Measurements from ENCODE around the gene ARHGAP10.
"Not testable (repeated sequence)": the region's sequence is repeated elsewhere in the genome, so short reads cannot be mapped to it uniquely, and the experiment has no call there.

Gene ARHGAP10

DNA sequence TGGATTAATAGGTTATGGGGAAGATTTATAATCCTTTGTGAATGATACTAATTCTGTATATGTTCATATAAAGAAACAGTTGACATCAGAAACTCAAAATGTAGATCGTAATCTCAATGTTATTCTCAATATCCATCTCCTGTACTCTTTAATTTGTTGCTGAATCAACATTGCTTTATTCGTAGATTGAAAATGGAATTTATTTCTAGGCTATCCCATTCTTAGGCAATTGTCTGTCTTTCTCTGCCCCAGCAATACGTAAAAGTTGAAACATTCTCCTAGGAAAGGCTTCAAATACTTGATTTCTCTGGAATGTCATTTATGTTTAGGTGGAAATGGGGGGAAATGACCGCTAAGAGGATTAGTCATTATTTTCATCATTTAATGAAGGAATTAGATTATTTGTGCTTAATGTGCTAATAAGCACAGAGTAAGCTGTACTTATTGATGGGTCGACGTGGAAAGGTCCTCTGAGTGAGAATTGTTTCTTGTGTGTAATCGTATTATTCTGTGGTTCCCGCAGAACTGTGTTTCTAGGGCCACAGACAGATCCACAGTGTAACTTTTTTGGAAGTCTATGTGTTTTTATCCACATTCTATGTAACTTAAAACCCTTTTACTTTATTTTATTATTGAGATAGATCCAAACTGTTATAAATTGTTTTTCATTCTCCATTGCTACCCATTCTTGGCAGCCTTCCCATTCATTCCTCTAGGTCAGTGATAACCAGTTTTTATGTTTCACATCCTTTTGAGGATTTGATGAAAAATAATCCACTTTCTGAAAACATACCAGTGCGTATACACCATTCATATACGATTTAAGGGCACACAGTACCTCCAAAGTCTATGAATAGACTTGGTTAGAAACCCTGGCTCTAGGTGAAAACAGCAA, 262.9 kb downstream of the ARHGAP10 start:
- no peak for DNase-seq

- no peak for DNase-seq
Observed at GRCh38 chr4:147996859-147997258, 265.0 kb downstream of the ARHGAP10 start.

GRCh38 chr4:148000038-148000437, 268.1 kb downstream of the ARHGAP10 start:
- not testable (repeated sequence) for DNase-seq

GRCh38 chr4:148004228-148004857, 272.5 kb downstream of the ARHGAP10 start:
- no peak for DNase-seq

DNA sequence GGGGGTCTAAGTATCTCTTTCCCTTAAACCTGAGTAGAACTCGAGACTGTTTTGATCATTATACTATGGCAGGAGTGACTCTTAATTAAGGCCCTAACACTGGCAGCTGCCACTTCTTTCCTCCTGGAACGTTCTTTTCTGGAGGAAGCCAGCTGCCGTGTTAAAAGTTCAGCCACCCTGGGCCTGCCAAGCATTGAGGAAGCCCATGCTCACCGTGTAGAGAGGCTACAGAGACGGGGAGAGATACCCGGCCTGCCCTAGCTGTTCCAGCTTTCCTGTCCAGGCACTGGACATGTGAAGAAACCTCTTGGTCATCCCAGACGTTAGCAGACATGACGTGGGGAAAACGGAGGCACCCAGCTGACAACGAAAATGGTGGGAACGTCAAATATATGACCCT, 274.1 kb downstream of the ARHGAP10 start:
- no peak for DNase-seq

GRCh38 chr4:148007314-148007760, 275.4 kb downstream of the ARHGAP10 start:
- peak; percentile 96 for DNase-seq

DNA sequence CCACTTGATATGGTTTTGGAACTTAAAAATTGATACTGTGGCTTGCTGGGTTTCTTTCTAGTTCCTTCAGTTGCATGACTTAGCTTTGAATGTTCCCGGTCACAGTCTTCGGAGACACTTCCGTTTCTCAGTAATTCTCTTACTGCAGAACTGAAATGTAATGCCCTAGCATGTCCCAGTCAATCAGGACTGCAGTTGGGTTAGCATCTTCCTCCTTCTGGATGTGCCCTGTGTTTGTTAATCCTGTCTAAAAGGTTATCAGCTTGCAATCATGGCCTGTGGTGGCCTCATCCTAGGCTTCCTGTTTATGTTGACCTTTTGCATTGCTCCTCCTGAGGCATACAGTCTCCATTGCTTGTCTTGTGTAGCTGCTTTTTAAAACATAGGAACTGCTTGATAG, 275.9 kb downstream of the ARHGAP10 start:
- DNase-seq: no peak

- no peak for DNase-seq
Observed at GRCh38 chr4:148015058-148015457, 283.2 kb downstream of the ARHGAP10 start.

- DNase-seq: no peak
Observed at GRCh38 chr4:148015468-148015867, 283.6 kb downstream of the ARHGAP10 start.

GRCh38 chr4:148016063-148016637, 284.3 kb downstream of the ARHGAP10 start:
- no peak for DNase-seq

DNA sequence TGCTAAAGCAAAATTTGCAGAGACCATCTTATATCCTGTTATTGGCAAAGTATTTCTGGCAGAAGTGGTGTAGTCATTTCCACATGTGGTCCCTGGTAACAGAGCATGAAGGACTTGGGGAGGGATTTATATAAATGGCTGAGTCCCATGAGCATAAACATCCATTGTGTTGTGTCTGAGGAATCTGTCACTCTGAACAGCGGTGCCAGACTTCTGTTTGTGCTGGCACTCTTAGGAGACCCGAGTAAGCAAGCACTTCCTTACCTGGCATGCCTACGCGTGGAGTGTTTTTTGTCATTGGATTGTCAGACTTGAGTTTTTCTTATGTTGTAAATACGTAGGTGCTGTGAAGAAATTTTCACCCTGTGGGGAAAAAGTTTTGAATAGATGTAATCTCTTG, 285.9 kb downstream of the ARHGAP10 start:
- no peak for DNase-seq

DNA sequence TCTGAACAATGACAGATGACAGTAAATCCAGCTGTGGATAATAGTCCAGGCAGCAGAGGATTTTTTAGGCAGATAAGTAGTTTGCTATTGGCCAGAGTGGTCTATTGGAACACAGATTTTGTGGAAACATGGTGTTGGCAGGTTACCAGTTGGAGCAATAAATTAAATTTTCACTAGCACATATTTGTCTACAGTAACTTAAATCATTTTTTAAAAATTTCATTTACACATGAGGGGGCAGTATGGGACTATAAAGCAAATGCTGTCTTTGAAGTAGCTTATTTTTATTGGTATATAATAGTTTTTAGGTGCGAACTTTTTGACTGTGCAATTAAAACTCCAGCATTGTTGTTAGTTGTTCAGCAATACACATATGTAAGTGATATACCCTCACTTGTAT, 289.8 kb downstream of the ARHGAP10 start:
- peak; percentile 40 for DNase-seq

GRCh38 chr4:148022975-148023374, 291.1 kb downstream of the ARHGAP10 start:
- DNase-seq: no peak

- DNase-seq: no peak
Observed at GRCh38 chr4:148023512-148024181, 291.8 kb downstream of the ARHGAP10 start.

- DNase-seq: peak; percentile 97
Observed at GRCh38 chr4:148025981-148026380, 294.1 kb downstream of the ARHGAP10 start.

DNA sequence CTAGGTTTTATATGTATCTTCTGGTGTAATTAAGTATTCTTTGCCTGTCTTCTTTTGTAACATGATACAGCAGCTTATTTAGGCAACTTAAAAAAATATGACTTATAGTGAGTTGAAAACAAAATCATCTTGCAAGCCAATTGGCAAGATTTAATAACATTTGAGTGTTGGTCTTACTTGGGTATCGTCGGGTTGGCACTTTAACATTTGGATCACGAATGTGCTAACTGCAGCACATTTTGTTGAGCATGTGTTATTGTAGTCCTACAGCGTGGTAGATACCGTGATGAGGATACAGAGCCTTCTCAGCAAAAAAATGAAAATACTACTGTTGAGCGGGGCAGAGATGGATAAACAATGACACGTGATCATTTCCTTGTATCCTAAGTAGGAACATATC, 295.3 kb downstream of the ARHGAP10 start:
- no peak for DNase-seq

GRCh38 chr4:148029781-148030180, 297.9 kb downstream of the ARHGAP10 start:
- DNase-seq: no peak

- peak; percentile 86 for DNase-seq
Observed at GRCh38 chr4:148030193-148030873, 298.4 kb downstream of the ARHGAP10 start.

DNA sequence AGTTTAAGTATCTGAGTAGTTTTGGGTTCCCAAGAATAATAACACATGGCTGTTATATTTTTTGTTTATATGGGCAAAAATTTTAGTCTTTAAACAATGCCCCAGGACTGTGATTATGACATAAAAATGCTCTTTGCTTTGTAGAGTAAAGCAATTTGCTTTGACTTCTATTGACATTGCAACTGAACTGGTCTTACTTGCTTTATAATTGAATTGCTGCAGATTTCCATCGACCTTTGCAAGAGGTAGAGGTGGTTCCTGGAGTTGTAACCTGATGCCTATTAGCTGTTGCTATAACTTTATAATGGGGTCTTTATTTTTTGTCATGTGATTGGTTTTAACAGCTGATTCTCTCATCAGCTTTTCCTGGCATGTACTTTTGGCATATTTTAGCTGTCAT, 302.9 kb downstream of the ARHGAP10 start:
- no peak for DNase-seq

DNA sequence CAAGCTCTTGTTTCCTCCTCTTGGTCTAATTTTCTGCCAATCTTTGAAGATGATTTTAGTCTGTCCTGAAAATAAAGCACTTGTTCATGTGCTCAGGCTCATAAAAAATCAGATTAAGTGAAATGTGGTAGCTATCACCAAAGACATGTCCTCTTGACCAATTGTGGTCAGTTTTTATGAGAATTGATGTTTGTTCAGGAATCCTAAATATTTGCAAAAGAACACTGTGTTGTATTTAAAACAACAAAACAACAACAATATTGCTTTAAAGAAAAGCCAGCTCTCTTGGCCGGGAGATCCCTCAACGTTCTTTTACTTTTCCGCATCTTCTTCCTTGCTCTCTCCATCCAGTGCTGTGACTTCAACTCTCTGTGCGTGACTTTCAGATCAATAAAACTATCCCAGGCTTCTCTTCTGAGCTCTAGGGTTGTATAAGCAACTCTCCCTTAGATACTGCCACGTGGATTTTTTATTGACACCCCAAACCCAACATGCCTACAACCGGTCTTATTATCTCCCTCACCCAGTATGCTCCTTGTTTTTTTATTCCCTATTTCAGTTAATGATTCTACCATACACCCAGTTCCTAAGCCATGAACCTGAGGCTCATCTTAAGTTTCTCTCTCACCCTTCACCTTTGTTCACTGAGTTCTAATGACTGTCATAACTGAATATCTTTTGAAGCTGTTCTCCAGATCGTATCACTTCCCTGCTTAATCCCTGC, 309.9 kb downstream of the ARHGAP10 start:
- DNase-seq: no peak

GRCh38 chr4:148044089-148044911, 312.4 kb downstream of the ARHGAP10 start:
- DNase-seq: no peak
